ENCODE measurements around the gene CCDC171. TPM values are rescaled to one million over a fixed set of nuclear protein-coding genes. Genes with fewer than 3 reads are reported as not detected.

The CCDC171 gene
- total and polyA plus RNA-seq, 10 of the 15 experiments (the other 5 are each of a cell fraction or from before 2014, with no cell fraction given), result 1.00 to 7.2 (median 2.8) TPM

DNA sequence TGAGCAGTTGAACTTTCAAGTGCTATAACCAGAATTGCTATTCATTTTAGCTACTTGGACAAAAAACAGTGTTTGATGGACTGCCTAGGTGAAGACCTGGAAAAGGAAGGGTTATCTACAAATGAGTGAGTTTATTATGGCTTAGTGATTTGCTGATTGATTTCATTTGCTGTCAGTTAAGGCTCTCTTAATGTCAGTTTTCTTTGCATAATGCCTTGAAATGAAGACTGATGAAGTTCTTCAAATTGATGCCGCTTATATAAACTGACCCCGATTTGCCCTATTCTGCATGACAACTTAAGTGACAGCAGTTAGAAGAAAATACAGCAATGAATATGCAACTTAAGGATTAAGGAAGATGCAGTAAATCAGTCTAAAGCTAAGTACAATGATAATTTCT, 332.6 kb downstream of the CCDC171 start:
- ChIA-PET RAD21 (ENCODE audit: unreplicated experiment) (no interaction called here), CTCF (no interaction called here), POLR2A (no interaction called here), SMC1A (ENCODE audit: uncharacterized antibody, unreplicated experiment) (interaction anchor here (0.6 kb wide), 1 partner anchor 243 kb away, joined by 3 read pairs; no protein-coding TSS in a partner anchor)
- in situ Hi-C loops (cut with MboI) (no loop called here), intact Hi-C loops (cut with micrococcal nuclease; ENCODE audit: unreplicated experiment) (no loop called here)
- no peak overlapping the region for H3K4me3 ChIP-seq
- H2AFZ ChIP-seq (ENCODE audit: control insufficient read depth, low read depth, low read length), result no peak overlapping the region
- no peaks in the 10 kb centered on the region for H3K79me2 ChIP-seq (ENCODE audit: control insufficient read depth, insufficient read depth, low read length)
- no peaks in the 10 kb centered on the region for H4K20me1 ChIP-seq (ENCODE audit: control insufficient read depth, insufficient read depth)
- no peaks in the 10 kb centered on the region for H3K27me3 ChIP-seq (replicated peaks in 1 of 2; ENCODE audit: control insufficient read depth in 2 of 2, insufficient read depth in 2 of 2, low read length in 1 of 2)
- DNase-seq (ENCODE audit: low read depth, low spot score) (no peak), ATAC-seq (no peak), FAIRE-seq (no peak)
- no peaks in the 10 kb centered on the region for H3K9me3 ChIP-seq (replicated peaks; ENCODE audit: control insufficient read depth, insufficient read depth, low read length)
- no TSS peak for BruUV-seq (replicated peaks)
- H3K9ac ChIP-seq (ENCODE audit: control insufficient read depth, insufficient read depth, low read length), result no peak overlapping the region
- no peak overlapping the region for H3K4me2 ChIP-seq (ENCODE audit: control insufficient read depth, insufficient read depth)
- no peak overlapping the region for H3K27ac ChIP-seq (ENCODE audit: control insufficient read depth, insufficient read depth)
- TF ChIP-seq RBBP5 (conservative IDR thresholded peaks at IDR 0.05), result no peak
- no peak for TF ChIP-seq EZH2 (IDR thresholded peaks at IDR 0.05; ENCODE audit: borderline replicate concordance, control insufficient read depth, low read depth, low read length)
- TF ChIP-seq, protein P1, sequence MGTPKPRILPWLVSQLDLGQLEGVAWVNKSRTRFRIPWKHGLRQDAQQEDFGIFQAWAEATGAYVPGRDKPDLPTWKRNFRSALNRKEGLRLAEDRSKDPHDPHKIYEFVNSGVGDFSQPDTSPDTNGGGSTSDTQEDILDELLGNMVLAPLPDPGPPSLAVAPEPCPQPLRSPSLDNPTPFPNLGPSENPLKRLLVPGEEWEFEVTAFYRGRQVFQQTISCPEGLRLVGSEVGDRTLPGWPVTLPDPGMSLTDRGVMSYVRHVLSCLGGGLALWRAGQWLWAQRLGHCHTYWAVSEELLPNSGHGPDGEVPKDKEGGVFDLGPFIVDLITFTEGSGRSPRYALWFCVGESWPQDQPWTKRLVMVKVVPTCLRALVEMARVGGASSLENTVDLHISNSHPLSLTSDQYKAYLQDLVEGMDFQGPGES (IDR thresholded peaks at IDR 0.05), result no peak
- TF ChIP-seq ASH2L (IDR thresholded peaks at IDR 0.05; ENCODE audit: borderline replicate concordance, low read depth), result no peak
- TF ChIP-seq, protein P2, sequence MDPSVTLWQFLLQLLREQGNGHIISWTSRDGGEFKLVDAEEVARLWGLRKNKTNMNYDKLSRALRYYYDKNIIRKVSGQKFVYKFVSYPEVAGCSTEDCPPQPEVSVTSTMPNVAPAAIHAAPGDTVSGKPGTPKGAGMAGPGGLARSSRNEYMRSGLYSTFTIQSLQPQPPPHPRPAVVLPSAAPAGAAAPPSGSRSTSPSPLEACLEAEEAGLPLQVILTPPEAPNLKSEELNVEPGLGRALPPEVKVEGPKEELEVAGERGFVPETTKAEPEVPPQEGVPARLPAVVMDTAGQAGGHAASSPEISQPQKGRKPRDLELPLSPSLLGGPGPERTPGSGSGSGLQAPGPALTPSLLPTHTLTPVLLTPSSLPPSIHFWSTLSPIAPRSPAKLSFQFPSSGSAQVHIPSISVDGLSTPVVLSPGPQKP (IDR thresholded peaks at IDR 0.05; ENCODE audit: low read depth, low read length), result no peak
- TF ChIP-seq, protein P3, sequence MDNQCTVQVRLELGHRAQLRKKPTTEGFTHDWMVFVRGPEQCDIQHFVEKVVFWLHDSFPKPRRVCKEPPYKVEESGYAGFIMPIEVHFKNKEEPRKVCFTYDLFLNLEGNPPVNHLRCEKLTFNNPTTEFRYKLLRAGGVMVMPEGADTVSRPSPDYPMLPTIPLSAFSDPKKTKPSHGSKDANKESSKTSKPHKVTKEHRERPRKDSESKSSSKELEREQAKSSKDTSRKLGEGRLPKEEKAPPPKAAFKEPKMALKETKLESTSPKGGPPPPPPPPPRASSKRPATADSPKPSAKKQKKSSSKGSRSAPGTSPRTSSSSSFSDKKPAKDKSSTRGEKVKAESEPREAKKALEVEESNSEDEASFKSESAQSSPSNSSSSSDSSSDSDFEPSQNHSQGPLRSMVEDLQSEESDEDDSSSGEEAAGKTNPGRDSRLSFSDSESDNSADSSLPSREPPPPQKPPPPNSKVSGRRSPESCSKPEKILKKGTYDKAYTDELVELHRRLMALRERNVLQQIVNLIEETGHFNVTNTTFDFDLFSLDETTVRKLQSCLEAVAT (IDR thresholded peaks at IDR 0.05), result no peak
- no peak for TF ChIP-seq CBFB (IDR thresholded peaks at IDR 0.05; ENCODE audit: low read depth)
- TF ChIP-seq NR2F1 (conservative IDR thresholded peaks at IDR 0.05), result no peak
- no peak for TF ChIP-seq SMAD5 (IDR thresholded peaks at IDR 0.05; ENCODE audit: low read depth)
- H3K4me1 ChIP-seq (ENCODE audit: control insufficient read depth, insufficient read depth, low read length), result no peaks in the 10 kb centered on the region
- no peaks in the 10 kb centered on the region for H3K36me3 ChIP-seq (ENCODE audit: control insufficient read depth in 2 of 2, insufficient read depth in 2 of 2, low read length in 1 of 2)
- WGBS (ENCODE audit: insufficient coverage, insufficient replicate concordance, low lambda C conversion rate, missing lambda C conversion rate), result 64% methylated on average over 2 of the region's 2 CpGs

Measured in GM12878 (cell line).